ENCODE data around the gene RFTN2. TPM values are rescaled to one million over a fixed set of nuclear protein-coding genes. Genes with fewer than 3 reads are reported as not detected.

The RFTN2 gene
- total and polyA plus RNA-seq, 10 donors, result 0.52 to 13.3 (median 2.9) TPM

Small RNA genes lying within 50 kb of the gene (small RNA-seq; reads per million reads assigned to genes)
- 0 reads per million in 4 donors for gene AC020550.1

Other genes with a start within 250 kb of the RFTN2 start
- gene SF3B1, start 240.6 kb downstream of the RFTN2 start, total RNA-seq, result 1,000 to 10,000 TPM in 1 of 7 donors, 100 to 1,000 TPM in 6; 330 to 1,150 (median 357) TPM
- gene SF3B1, start 240.6 kb downstream of the RFTN2 start, polyA plus RNA-seq, result 100 to 1,000 TPM; 256 to 327 (median 261) TPM
- 10 to 100 TPM; 24.5 to 34.7 (median 30.1) TPM for gene COQ10B, start 222.0 kb downstream of the RFTN2 start, total RNA-seq
- 10 to 100 TPM in 2 of 3 donors, 1 to 10 TPM in 1; 9.3 to 14.7 (median 11.5) TPM for gene COQ10B, start 222.0 kb downstream of the RFTN2 start, polyA plus RNA-seq
- 100 to 1,000 TPM in 4 of 7 donors, 10 to 100 TPM in 3; 75.2 to 202 (median 100) TPM for gene HSPD1, start 175.7 kb downstream of the RFTN2 start, total RNA-seq
- gene HSPD1, start 175.7 kb downstream of the RFTN2 start, polyA plus RNA-seq, result 100 to 1,000 TPM in 2 of 3 donors, 10 to 100 TPM in 1; 93.3 to 159 (median 143) TPM
- gene HSPE1, start 175.2 kb downstream of the RFTN2 start, total RNA-seq, result 10 to 100 TPM; 38.1 to 89.4 (median 46.4) TPM
- 100 to 1,000 TPM in 2 of 3 donors, 10 to 100 TPM in 1; 97.8 to 138 (median 133) TPM for gene HSPE1, start 175.2 kb downstream of the RFTN2 start, polyA plus RNA-seq
- 10 to 100 TPM; 15.5 to 38.3 (median 23.7) TPM for gene MOB4, start 159.5 kb downstream of the RFTN2 start, total RNA-seq
- gene MOB4, start 159.5 kb downstream of the RFTN2 start, polyA plus RNA-seq, result 10 to 100 TPM; 17.3 to 27.1 (median 23.8) TPM
- gene MARS2, start 29.8 kb upstream of the RFTN2 start, total RNA-seq, result 10 to 100 TPM in 3 of 7 donors, 1 to 10 TPM in 4; 8.9 to 12.7 (median 10.0) TPM
- gene MARS2, start 29.8 kb upstream of the RFTN2 start, polyA plus RNA-seq, result 1 to 10 TPM; 4.7 to 8.2 (median 6.8) TPM
- not detected for gene BOLL, start 109.7 kb upstream of the RFTN2 start, total RNA-seq
- gene BOLL, start 109.7 kb upstream of the RFTN2 start, polyA plus RNA-seq, result not detected
- 1 to 10 TPM; 3.1 to 6.5 (median 4.4) TPM for gene PLCL1, start 129.0 kb upstream of the RFTN2 start, total RNA-seq
- under 1 TPM; 0.54 to 0.93 (median 0.68) TPM for gene PLCL1, start 129.0 kb upstream of the RFTN2 start, polyA plus RNA-seq